ENCODE measurements around the gene SLC27A5. TPM values are rescaled to one million over a fixed set of nuclear protein-coding genes. Genes with fewer than 3 reads are reported as not detected.
"Not testable (repeated sequence)": the region's sequence is repeated elsewhere in the genome, so short reads cannot be mapped to it uniquely, and the experiment has no call there.

The SLC27A5 gene
- total RNA-seq, 1 experiment from 2014 or later = 8.4 TPM

DNA sequence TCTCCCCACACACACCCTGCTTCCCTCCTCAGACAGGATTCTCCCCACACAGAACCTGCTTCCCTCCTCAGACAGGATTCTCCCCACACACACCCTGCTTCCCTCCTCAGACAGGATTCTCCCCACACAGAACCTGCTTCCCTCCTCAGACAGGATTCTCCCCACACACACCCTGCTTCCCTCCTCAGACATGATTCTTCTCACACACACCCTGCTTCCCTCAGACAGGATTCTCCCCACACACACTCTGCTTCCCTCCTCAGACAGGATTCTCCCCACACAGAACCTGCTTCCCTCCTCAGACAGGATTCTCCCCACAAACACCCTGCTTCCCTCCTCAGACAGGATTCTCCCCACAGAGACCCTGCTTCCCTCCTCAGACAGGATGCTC lies 27.4 kb upstream of the SLC27A5 start:
- Histone ChIP-seq H3K4me2 (peak overlapping the region; percentile 63; the same call in 1 of the 2 replicates), H3K4me3 (peak overlapping the region; percentile 40; the same call in 1 of the 2 replicates)
- H3K9me3 ChIP-seq (ENCODE audit: insufficient read depth, low read depth); BruUV-seq (replicated peaks); H2AFZ ChIP-seq; H3K27ac ChIP-seq; CTCF ChIA-PET; H3K36me3 ChIP-seq (ENCODE audit: low read depth); H3F3A ChIP-seq (ENCODE audit: insufficient read depth, low read depth); H3K4me1 ChIP-seq (replicated peaks; ENCODE audit: insufficient read depth); DNase-seq; intact Hi-C loops (cut with micrococcal nuclease; ENCODE audit: unreplicated experiment); POLR2A ChIA-PET (ENCODE audit: unreplicated experiment); H3K27me3 ChIP-seq (ENCODE audit: insufficient read depth, low read depth); H4K20me1 ChIP-seq (ENCODE audit: insufficient read depth); H3K9me2 ChIP-seq (ENCODE audit: insufficient read depth); H3K79me2 ChIP-seq (ENCODE audit: low read depth): not testable (repeated sequence)

DNA sequence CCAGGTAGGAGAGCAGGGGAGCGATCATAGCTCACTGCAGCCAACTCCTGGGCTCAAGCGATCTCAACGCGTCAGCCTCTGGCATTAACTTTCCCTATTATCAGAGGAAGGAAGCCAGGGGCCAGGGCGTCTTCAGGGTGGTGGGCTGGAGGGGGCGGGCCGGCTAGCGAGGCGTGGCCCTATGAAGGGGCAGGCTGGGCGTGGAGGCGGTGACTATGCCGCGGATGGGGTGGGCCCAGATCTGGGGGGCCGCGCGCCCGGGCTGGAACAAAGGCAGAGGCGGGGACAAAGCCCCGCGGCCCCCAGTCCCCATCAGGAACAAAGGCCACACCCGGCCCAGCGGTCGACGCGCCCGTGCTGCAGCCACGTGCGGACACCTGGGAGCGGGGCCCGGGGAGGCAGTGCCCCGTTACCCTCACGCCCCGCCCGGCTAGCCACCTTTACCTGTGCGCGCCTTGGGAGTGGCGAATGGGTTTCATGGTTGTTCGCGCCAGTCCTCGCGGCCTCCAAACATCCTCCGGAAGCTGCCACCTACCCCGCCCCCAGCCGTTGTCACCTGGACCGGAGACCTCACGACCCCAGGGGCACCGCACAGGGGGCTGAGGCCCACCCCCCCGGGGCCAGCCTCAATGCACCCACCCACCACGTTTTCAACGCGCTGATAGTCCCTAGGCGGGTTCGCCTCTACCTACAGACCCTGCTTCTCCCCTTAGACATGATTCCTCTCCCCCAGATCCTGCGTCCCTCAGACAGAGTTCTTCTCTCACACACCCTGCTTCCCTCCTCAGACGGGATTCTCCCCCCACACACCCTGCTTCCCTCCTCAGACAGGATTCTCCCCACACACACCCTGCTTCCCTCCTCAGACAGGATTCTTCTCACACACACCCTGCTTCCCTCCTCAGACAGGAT lies 26.7 kb upstream of the SLC27A5 start:
- H3K9me2 ChIP-seq (ENCODE audit: insufficient read depth) = no peaks in the 10 kb centered on the region
- CTCF ChIA-PET = no interaction called here
- no peaks in the 10 kb centered on the region for H3K4me1 ChIP-seq (replicated peaks; ENCODE audit: insufficient read depth)
- H3K36me3 ChIP-seq (ENCODE audit: low read depth) = no peaks in the 10 kb centered on the region
- no TSS peak for BruUV-seq (replicated peaks)
- no peaks in the 10 kb centered on the region for H3K79me2 ChIP-seq (ENCODE audit: low read depth)
- no peak overlapping the region for H3K27ac ChIP-seq
- H3K4me3 ChIP-seq = peak overlapping the region; percentile 40; the same call in 1 of the 2 replicates
- peak in 1 of 2 experiments; percentile 66 for DNase-seq
- peaks cover 3% of the 10 kb centered on the region; the same call in 1 of the 2 replicates for H3F3A ChIP-seq (ENCODE audit: insufficient read depth, low read depth)
- H2AFZ ChIP-seq = no peak overlapping the region
- no peaks in the 10 kb centered on the region for H3K9me3 ChIP-seq (ENCODE audit: insufficient read depth, low read depth)
- H4K20me1 ChIP-seq (ENCODE audit: insufficient read depth) = no peaks in the 10 kb centered on the region
- POLR2A ChIA-PET (ENCODE audit: unreplicated experiment) = interaction anchor here (0.6 kb wide), 1 partner anchor 1539 kb away, joined by 3 read pairs; no protein-coding TSS in a partner anchor
- H3K27me3 ChIP-seq (ENCODE audit: insufficient read depth, low read depth) = peaks cover 4% of the 10 kb centered on the region; the same call in 1 of the 2 replicates
- intact Hi-C loops (cut with micrococcal nuclease; ENCODE audit: unreplicated experiment) = no loop called here
- peak overlapping the region; percentile 63 for H3K4me2 ChIP-seq
- TF ChIP-seq, protein P1, sequence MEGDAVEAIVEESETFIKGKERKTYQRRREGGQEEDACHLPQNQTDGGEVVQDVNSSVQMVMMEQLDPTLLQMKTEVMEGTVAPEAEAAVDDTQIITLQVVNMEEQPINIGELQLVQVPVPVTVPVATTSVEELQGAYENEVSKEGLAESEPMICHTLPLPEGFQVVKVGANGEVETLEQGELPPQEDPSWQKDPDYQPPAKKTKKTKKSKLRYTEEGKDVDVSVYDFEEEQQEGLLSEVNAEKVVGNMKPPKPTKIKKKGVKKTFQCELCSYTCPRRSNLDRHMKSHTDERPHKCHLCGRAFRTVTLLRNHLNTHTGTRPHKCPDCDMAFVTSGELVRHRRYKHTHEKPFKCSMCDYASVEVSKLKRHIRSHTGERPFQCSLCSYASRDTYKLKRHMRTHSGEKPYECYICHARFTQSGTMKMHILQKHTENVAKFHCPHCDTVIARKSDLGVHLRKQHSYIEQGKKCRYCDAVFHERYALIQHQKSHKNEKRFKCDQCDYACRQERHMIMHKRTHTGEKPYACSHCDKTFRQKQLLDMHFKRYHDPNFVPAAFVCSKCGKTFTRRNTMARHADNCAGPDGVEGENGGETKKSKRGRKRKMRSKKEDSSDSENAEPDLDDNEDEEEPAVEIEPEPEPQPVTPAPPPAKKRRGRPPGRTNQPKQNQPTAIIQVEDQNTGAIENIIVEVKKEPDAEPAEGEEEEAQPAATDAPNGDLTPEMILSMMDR (conservative IDR thresholded peaks at IDR 0.05) = no peak
- TF ChIP-seq EZH2 (IDR thresholded peaks at IDR 0.05; ENCODE audit: low read depth) = no peak

GRCh38 chr19:58536852-58537798 lies 25.3 kb upstream of the SLC27A5 start:
- Histone ChIP-seq H3K4me1 (replicated peaks; ENCODE audit: insufficient read depth) (no peaks in the 10 kb centered on the region), H3K4me3 (no peak overlapping the region), H3K4me2 (peak overlapping the region; percentile 63; the same call in 1 of the 2 replicates), H3K9me2 (ENCODE audit: insufficient read depth) (no peaks in the 10 kb centered on the region), H3K27me3 (ENCODE audit: insufficient read depth, low read depth) (peaks cover 18% of the 10 kb centered on the region; the same call in 1 of the 2 replicates), H4K20me1 (ENCODE audit: insufficient read depth) (no peaks in the 10 kb centered on the region), H3K36me3 (ENCODE audit: low read depth) (no peaks in the 10 kb centered on the region), H3K79me2 (ENCODE audit: low read depth) (no peaks in the 10 kb centered on the region), H2AFZ (no peak overlapping the region), H3K9me3 (ENCODE audit: insufficient read depth, low read depth) (no peaks in the 10 kb centered on the region), H3F3A (ENCODE audit: insufficient read depth, low read depth) (no peaks in the 10 kb centered on the region), H3K27ac (no peak overlapping the region)
- DNase-seq = no peak
- POLR2A ChIA-PET (ENCODE audit: unreplicated experiment) = interaction anchor here (0.6 kb wide), 1 partner anchor 1538 kb away, joined by 3 read pairs; no protein-coding TSS in a partner anchor
- TF ChIP-seq, protein P1 (conservative IDR thresholded peaks at IDR 0.05) = no peak
- no peak for TF ChIP-seq EZH2 (IDR thresholded peaks at IDR 0.05; ENCODE audit: low read depth)
- intact Hi-C loops (cut with micrococcal nuclease; ENCODE audit: unreplicated experiment) = no loop called here
- CTCF ChIA-PET = no interaction called here
- BruUV-seq (replicated peaks) = no TSS peak

Measured in PC-9 (cell line).